ENCODE measurements around the gene EIF4A2.

EIF4A2 gene

GRCh38 chr3:186831798-186832197, 48.4 kb downstream of the EIF4A2 start:
- Histone ChIP-seq H3K27me3 (replicated peaks; ENCODE audit: insufficient read depth, low read length) (peaks cover 36% of the 10 kb centered on the region), H3K9me2 (replicated peaks; ENCODE audit: insufficient read depth, low read length) (no peaks in the 10 kb centered on the region), H3K9me3 (replicated peaks; ENCODE audit: insufficient read depth, low read length) (no peaks in the 10 kb centered on the region), H3K79me2 (ENCODE audit: low read length) (no peaks in the 10 kb centered on the region), H3K4me1 (ENCODE audit: low read length) (no peaks in the 10 kb centered on the region), H3K4me2 (ENCODE audit: low read depth, low read length) (no peak overlapping the region), H3K36me3 (replicated peaks; ENCODE audit: insufficient read depth, low read length) (no peaks in the 10 kb centered on the region), H3K9ac (ENCODE audit: low read length) (no peak overlapping the region), H3K4me3 (ENCODE audit: low read length) (no peak overlapping the region), H3K27ac (ENCODE audit: low read length) (no peak overlapping the region), H2AFZ (ENCODE audit: low read length) (no peak overlapping the region), H4K20me1 (ENCODE audit: insufficient read depth, low read length) (no peaks in the 10 kb centered on the region), H3F3A (ENCODE audit: insufficient read depth, low read length) (no peaks in the 10 kb centered on the region)
- no peak for DNase-seq
- TF ChIP-seq EZH2 (optimal IDR thresholded peaks at IDR 0.05; ENCODE audit: low read depth, low read length) (no peak), CTCF (IDR thresholded peaks at IDR 0.05; ENCODE audit: low read length) (no peak), EZH2phosphoT487 (IDR thresholded peaks at IDR 0.05; ENCODE audit: low read length) (no peak)

DNA sequence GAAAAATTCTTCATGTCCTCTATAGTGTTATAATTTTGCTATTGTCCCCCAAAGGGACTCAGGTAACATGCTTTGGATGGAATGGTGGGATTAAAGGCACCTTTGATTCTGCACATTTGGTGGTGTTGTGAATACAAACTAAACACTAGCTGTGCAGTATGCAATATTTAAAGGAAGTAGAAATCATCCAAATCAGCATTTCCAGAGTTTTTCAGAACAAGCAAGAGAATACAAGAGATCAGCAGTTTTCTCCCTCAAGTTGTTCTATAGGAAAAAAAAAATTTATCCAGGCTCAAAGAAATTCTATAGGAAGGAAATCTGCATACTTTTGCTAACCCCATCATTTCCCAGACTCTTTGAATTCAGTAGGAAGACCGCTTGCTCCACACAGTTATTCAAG, 48.9 kb downstream of the EIF4A2 start:
- H4K20me1 ChIP-seq (ENCODE audit: insufficient read depth, low read length): no peaks in the 10 kb centered on the region
- H2AFZ ChIP-seq (ENCODE audit: low read length): no peak overlapping the region
- H3K9me3 ChIP-seq (replicated peaks; ENCODE audit: insufficient read depth, low read length): no peaks in the 10 kb centered on the region
- no peak overlapping the region for H3K27ac ChIP-seq (ENCODE audit: low read length)
- H3K4me1 ChIP-seq (ENCODE audit: low read length): no peaks in the 10 kb centered on the region
- peaks cover 36% of the 10 kb centered on the region for H3K27me3 ChIP-seq (replicated peaks; ENCODE audit: insufficient read depth, low read length)
- H3K9ac ChIP-seq (ENCODE audit: low read length): no peak overlapping the region
- DNase-seq: no peak
- H3K79me2 ChIP-seq (ENCODE audit: low read length): no peaks in the 10 kb centered on the region
- no peaks in the 10 kb centered on the region for H3F3A ChIP-seq (ENCODE audit: insufficient read depth, low read length)
- no peak overlapping the region for H3K4me2 ChIP-seq (ENCODE audit: low read depth, low read length)
- H3K4me3 ChIP-seq (ENCODE audit: low read length): no peak overlapping the region
- no peaks in the 10 kb centered on the region for H3K9me2 ChIP-seq (replicated peaks; ENCODE audit: insufficient read depth, low read length)
- TF ChIP-seq CTCF (IDR thresholded peaks at IDR 0.05; ENCODE audit: low read length) (no peak), EZH2 (optimal IDR thresholded peaks at IDR 0.05; ENCODE audit: low read depth, low read length) (no peak), EZH2phosphoT487 (IDR thresholded peaks at IDR 0.05; ENCODE audit: low read length) (no peak)
- no peaks in the 10 kb centered on the region for H3K36me3 ChIP-seq (replicated peaks; ENCODE audit: insufficient read depth, low read length)
